ENCODE results near the gene LILRA1. TPM values are rescaled to one million over a fixed set of nuclear protein-coding genes. Genes with fewer than 3 reads are reported as not detected.
"Not testable (repeated sequence)": the region's sequence is repeated elsewhere in the genome, so short reads cannot be mapped to it uniquely, and the experiment has no call there.

The LILRA1 gene
- total and polyA plus RNA-seq, 4 donors = 1.2 to 21.3 (median 5.2) TPM

DNA sequence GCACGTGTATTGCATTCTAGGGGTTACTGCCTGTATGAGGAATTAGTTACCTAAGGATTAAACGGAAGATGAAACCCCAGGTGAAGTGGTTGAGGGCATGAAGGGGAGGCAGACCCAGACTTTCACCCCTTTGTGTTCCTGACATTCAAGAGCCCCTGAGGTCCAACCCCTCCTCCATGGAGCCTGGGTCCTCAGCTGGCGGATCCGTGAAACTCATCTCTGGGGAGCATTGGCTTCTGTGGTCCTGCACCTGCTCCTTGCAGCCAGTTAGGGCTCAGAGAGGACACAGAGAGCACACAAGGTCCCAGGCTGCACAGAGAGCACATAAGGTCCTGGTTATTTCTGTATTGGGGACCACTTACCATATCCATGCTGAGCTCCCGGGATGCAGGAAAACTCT, 7.0 kb upstream of the LILRA1 start:
- no peak for DNase-seq
- TF ChIP-seq, protein P1, sequence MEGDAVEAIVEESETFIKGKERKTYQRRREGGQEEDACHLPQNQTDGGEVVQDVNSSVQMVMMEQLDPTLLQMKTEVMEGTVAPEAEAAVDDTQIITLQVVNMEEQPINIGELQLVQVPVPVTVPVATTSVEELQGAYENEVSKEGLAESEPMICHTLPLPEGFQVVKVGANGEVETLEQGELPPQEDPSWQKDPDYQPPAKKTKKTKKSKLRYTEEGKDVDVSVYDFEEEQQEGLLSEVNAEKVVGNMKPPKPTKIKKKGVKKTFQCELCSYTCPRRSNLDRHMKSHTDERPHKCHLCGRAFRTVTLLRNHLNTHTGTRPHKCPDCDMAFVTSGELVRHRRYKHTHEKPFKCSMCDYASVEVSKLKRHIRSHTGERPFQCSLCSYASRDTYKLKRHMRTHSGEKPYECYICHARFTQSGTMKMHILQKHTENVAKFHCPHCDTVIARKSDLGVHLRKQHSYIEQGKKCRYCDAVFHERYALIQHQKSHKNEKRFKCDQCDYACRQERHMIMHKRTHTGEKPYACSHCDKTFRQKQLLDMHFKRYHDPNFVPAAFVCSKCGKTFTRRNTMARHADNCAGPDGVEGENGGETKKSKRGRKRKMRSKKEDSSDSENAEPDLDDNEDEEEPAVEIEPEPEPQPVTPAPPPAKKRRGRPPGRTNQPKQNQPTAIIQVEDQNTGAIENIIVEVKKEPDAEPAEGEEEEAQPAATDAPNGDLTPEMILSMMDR (IDR thresholded peaks at IDR 0.05; ENCODE audit: control extremely low read depth, extremely low read depth) = no peak
- H3K9me3 ChIP-seq (ENCODE audit: control insufficient read depth in 4 of 4, insufficient read depth in 3 of 4, low read length in 3 of 4) = peaks cover 0 to 8% (median 3%) of the 10 kb centered on the region in 4 donors
- H3K36me3 ChIP-seq (ENCODE audit: control insufficient read depth in 4 of 4, insufficient read depth in 4 of 4, low read length in 4 of 4) = no peaks in the 10 kb centered on the region
- H3K27ac ChIP-seq (ENCODE audit: low read depth in 1 of 2, low read length in 1 of 2) = no peak overlapping the region
- no peak for ATAC-seq (ENCODE audit: insufficient read depth, low FRiP score)
- no peaks in the 10 kb centered on the region for H3K27me3 ChIP-seq (ENCODE audit: control insufficient read depth in 3 of 3, insufficient read depth in 3 of 3, low read length in 2 of 3)
- H3K4me3 ChIP-seq = no peak overlapping the region
- no peaks in the 10 kb centered on the region for H3K4me1 ChIP-seq (ENCODE audit: control insufficient read depth in 5 of 5, insufficient read depth in 5 of 5, low read length in 5 of 5)
- H3K9ac ChIP-seq (ENCODE audit: insufficient read depth in 1 of 2, low read length in 2 of 2) = no peak overlapping the region
- WGBS, 2 donors = 75 to 90% methylated on average over 5 of the region's 5 CpGs

DNA sequence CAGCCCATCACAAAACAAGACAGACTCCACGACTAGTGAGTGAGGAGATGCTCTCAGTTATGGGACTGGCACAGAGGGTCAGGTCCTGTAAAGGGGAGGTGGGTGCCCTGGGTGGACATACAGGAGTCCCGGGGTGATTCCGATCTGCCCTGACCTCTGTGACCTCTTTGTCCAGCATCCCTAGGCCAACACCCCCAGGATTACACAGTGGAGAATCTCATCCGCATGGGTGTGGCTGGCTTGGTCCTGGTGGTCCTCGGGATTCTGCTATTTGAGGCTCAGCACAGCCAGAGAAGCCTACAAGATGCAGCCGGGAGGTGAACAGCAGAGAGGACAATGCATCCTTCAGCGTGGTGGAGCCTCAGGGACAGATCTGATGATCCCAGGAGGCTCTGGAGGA, 6.4 kb upstream of the LILRA1 start:
- H3K9me3 ChIP-seq (ENCODE audit: control insufficient read depth in 4 of 4, insufficient read depth in 3 of 4, low read length in 3 of 4) = peaks cover 0 to 10% (median 3%) of the 10 kb centered on the region in 4 donors
- DNase-seq (no peak), ATAC-seq (ENCODE audit: insufficient read depth, low FRiP score) (no peak)
- WGBS, 2 donors = 75 to 86% methylated on average over 7 of the region's 7 CpGs
- TF ChIP-seq, protein P1 (IDR thresholded peaks at IDR 0.05; ENCODE audit: control extremely low read depth, extremely low read depth) = no peak
- H3K4me3 ChIP-seq = no peak overlapping the region
- H3K9ac ChIP-seq (ENCODE audit: insufficient read depth in 1 of 2, low read length in 2 of 2) = no peak overlapping the region
- H3K27me3 ChIP-seq (ENCODE audit: control insufficient read depth in 3 of 3, insufficient read depth in 3 of 3, low read length in 2 of 3) = no peaks in the 10 kb centered on the region
- H3K36me3 ChIP-seq (ENCODE audit: control insufficient read depth in 4 of 4, insufficient read depth in 4 of 4, low read length in 4 of 4) = no peaks in the 10 kb centered on the region
- no peak overlapping the region for H3K27ac ChIP-seq (ENCODE audit: low read depth in 1 of 2, low read length in 1 of 2)
- H3K4me1 ChIP-seq (ENCODE audit: control insufficient read depth in 5 of 5, insufficient read depth in 5 of 5, low read length in 5 of 5) = no peaks in the 10 kb centered on the region

DNA sequence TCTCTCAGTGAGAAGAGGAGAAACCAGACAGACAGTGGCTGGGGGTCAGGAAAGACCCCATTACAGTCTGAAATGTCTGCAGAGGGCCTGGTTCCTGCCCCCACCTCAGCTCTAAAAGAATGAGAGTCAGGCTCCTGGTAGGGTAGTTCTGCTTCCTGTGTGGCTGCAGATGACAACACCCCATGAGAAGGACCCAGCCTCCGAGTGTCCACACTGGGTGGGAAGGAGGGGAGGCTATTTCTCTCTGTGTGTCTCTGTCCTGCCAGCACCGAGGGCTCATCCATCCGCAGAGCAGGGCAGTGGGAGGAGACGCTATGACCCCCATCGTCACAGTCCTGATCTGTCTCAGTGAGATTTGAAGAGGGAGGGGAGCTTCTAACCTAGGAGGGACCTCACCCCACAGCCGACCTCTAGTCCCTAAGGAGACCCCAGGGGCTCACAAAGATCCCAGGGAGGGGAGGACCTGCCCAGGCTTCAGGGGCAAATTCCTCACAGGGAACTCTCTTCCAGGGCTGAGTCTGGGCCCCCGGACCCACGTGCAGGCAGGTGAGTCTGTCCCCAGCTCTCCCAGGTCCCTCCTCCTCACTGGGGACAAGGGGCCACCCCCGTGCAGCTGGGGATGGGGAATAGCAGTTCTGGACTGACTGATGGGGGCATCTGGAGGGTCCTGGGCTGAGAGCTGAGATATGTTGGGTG, 647 bp downstream of the LILRA1 start:
- not testable (repeated sequence) for H3K4me1 ChIP-seq (ENCODE audit: control insufficient read depth in 5 of 5, insufficient read depth in 5 of 5, low read length in 5 of 5); H3K27me3 ChIP-seq (ENCODE audit: control insufficient read depth in 3 of 3, insufficient read depth in 3 of 3, low read length in 2 of 3); H3K9ac ChIP-seq (ENCODE audit: insufficient read depth in 1 of 2, low read length in 2 of 2); H3K36me3 ChIP-seq (ENCODE audit: control insufficient read depth in 4 of 4, insufficient read depth in 4 of 4, low read length in 4 of 4); ATAC-seq (ENCODE audit: insufficient read depth, low FRiP score); H3K4me3 ChIP-seq; DNase-seq
- 42 to 58% methylated on average over 7 to 9 of the region's 9 CpGs for WGBS, 2 donors
- H3K9me3 ChIP-seq (ENCODE audit: control insufficient read depth in 4 of 4, insufficient read depth in 3 of 4, low read length in 3 of 4) = peaks cover 0 to 12% (median 2%) of the 10 kb centered on the region in 4 donors
- H3K27ac ChIP-seq (ENCODE audit: low read depth in 1 of 2, low read length in 1 of 2) = peak overlapping the region in 1 of 2 donors; percentile 45

DNA sequence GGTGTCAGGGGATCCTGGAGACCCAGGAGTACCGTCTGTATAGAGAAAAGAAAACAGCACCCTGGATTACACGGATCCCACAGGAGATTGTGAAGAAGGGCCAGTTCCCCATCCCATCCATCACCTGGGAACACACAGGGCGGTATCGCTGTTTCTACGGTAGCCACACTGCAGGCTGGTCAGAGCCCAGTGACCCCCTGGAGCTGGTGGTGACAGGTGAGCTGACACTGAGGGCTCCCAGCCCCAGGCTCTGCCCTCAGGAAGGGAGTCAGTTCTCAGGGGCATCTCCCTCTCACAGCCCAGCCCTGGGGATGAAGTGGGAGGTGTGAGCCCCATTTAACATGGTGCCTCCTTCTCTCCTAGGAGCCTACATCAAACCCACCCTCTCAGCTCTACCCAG, 1.3 kb downstream of the LILRA1 start:
- DNase-seq = no peak
- WGBS, 2 donors = 83 to 92% methylated on average over 5 of the region's 5 CpGs

DNA sequence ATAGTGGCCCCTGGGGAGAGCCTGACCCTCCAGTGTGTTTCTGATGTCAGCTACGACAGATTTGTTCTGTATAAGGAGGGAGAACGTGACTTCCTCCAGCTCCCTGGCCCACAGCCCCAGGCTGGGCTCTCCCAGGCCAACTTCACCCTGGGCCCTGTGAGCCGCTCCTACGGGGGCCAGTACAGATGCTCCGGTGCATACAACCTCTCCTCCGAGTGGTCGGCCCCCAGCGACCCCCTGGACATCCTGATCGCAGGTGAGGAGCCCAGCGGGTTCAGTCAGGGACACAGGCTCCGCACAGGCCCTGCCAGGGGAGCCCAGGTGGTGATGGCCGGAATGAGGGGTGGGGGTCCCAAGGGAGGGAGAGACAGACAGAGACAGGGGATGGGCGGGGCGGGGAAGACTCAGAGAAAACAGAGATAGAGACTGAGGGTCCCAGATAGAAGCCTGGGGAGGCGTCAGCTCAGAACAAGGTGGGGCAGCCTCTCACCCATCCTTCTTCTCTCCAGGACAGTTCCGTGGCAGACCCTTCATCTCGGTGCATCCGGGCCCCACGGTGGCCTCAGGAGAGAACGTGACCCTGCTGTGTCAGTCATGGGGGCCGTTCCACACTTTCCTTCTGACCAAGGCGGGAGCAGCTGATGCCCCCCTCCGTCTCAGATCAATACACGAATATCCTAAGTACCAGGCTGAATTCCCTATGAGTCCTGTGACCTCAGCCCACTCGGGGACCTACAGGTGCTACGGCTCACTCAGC, 2.4 kb downstream of the LILRA1 start:
- H3K36me3 ChIP-seq (ENCODE audit: control insufficient read depth in 4 of 4, insufficient read depth in 4 of 4, low read length in 4 of 4); ATAC-seq (ENCODE audit: insufficient read depth, low FRiP score); H3K9ac ChIP-seq (ENCODE audit: insufficient read depth in 1 of 2, low read length in 2 of 2); H3K4me1 ChIP-seq (ENCODE audit: control insufficient read depth in 5 of 5, insufficient read depth in 5 of 5, low read length in 5 of 5); H3K27me3 ChIP-seq (ENCODE audit: control insufficient read depth in 3 of 3, insufficient read depth in 3 of 3, low read length in 2 of 3); H3K27ac ChIP-seq (ENCODE audit: low read depth in 1 of 2, low read length in 1 of 2); DNase-seq; H3K4me3 ChIP-seq; H3K9me3 ChIP-seq (ENCODE audit: control insufficient read depth in 4 of 4, insufficient read depth in 3 of 4, low read length in 3 of 4): not testable (repeated sequence)
- 86 to 88% methylated on average over 26 of the region's 26 CpGs for WGBS, 2 donors

More for the DNA sequence above, 1.3 kb downstream of the LILRA1 start:
- TF ChIP-seq, protein P1 (IDR thresholded peaks at IDR 0.05; ENCODE audit: control extremely low read depth, extremely low read depth) = no peak
- no peak overlapping the region for H3K4me3 ChIP-seq
- no peaks in the 10 kb centered on the region for H3K27me3 ChIP-seq (ENCODE audit: control insufficient read depth in 3 of 3, insufficient read depth in 3 of 3, low read length in 2 of 3)
- H3K36me3 ChIP-seq (ENCODE audit: control insufficient read depth in 4 of 4, insufficient read depth in 4 of 4, low read length in 4 of 4) = no peaks in the 10 kb centered on the region
- no peak overlapping the region for H3K9ac ChIP-seq (ENCODE audit: insufficient read depth in 1 of 2, low read length in 2 of 2)
- peaks cover 0 to 12% (median 2%) of the 10 kb centered on the region in 4 donors for H3K9me3 ChIP-seq (ENCODE audit: control insufficient read depth in 4 of 4, insufficient read depth in 3 of 4, low read length in 3 of 4)
- no peak overlapping the region for H3K27ac ChIP-seq (ENCODE audit: low read depth in 1 of 2, low read length in 1 of 2)
- ATAC-seq (ENCODE audit: insufficient read depth, low FRiP score) = no peak
- no peaks in the 10 kb centered on the region for H3K4me1 ChIP-seq (ENCODE audit: control insufficient read depth in 5 of 5, insufficient read depth in 5 of 5, low read length in 5 of 5)
